ENCODE measurements around the gene C1QTNF12.

Gene C1QTNF12

GRCh38 chr1:1226566-1227362 lies 19.8 kb downstream of the C1QTNF12 start:
- no peak for DNase-seq

- no peak for DNase-seq
Observed at GRCh38 chr1:1225913-1226312, 20.6 kb downstream of the C1QTNF12 start.

GRCh38 chr1:1225238-1225845 lies 21.2 kb downstream of the C1QTNF12 start:
- DNase-seq = no peak

- DNase-seq = no peak
Observed at GRCh38 chr1:1223891-1224290, 22.6 kb downstream of the C1QTNF12 start.

GRCh38 chr1:1223321-1223720 lies 23.2 kb downstream of the C1QTNF12 start:
- DNase-seq = no peak

GRCh38 chr1:1222575-1223225 lies 23.8 kb downstream of the C1QTNF12 start:
- no peak for DNase-seq

GRCh38 chr1:1221887-1222574 lies 24.5 kb downstream of the C1QTNF12 start:
- DNase-seq = no peak

- no peak for DNase-seq
Observed at GRCh38 chr1:1220197-1220596, 26.3 kb downstream of the C1QTNF12 start.

GRCh38 chr1:1219341-1219740 lies 27.2 kb downstream of the C1QTNF12 start:
- DNase-seq = peak; percentile 83

- DNase-seq = no peak
Observed at GRCh38 chr1:1218524-1219200, 27.9 kb downstream of the C1QTNF12 start.

- peak; percentile 41 for DNase-seq
Observed at GRCh38 chr1:1217621-1218523, 28.6 kb downstream of the C1QTNF12 start.

- peak; percentile 78 for DNase-seq
Observed at GRCh38 chr1:1216770-1217620, 29.5 kb downstream of the C1QTNF12 start.

- no peak for DNase-seq
Observed at GRCh38 chr1:1215881-1216605, 30.5 kb downstream of the C1QTNF12 start.

GRCh38 chr1:1215080-1215676 lies 31.3 kb downstream of the C1QTNF12 start:
- DNase-seq = peak; percentile 36

- DNase-seq = peak; percentile 51
Observed at GRCh38 chr1:1213345-1214265, 32.9 kb downstream of the C1QTNF12 start, which contains the start of gene TNFRSF4. Gene TNFRSF4 (minus strand): TSS chr1:1214153. CDS start chr1:1214127, 26 bp downstream.

- peak; percentile 71 for DNase-seq
Observed at GRCh38 chr1:1212780-1213344, 33.7 kb downstream of the C1QTNF12 start.

- no peak for DNase-seq
Observed at GRCh38 chr1:1211541-1212441, 34.7 kb downstream of the C1QTNF12 start.

Data from activated CD4-positive, alpha-beta T cell treated with anti-CD3 and anti-CD28 coated beads, Interleukin-10, Interleukin-2, amounts not matched to agents 100 ng/mL and 50 ng/mL, durations not matched to agents 16 hours and 8 hours (primary cell).